ENCODE data around the gene CD3E. TPM values are rescaled to one million over a fixed set of nuclear protein-coding genes. Genes with fewer than 3 reads are reported as not detected.

Gene CD3E
- total and polyA plus RNA-seq, 7 donors: 0.28 to 42.3 (median 0.92) TPM; not detected in 2

GRCh38 chr11:118277312-118277711 lies 27.2 kb upstream of the CD3E start:
- Histone ChIP-seq H3K9me3 (no peaks in the 10 kb centered on the region), H3K4me3 (no peak overlapping the region), H3K27me3 (peaks cover 0 to 23% (median 7%) of the 10 kb centered on the region in 3 donors), H3K36me3 (no peaks in the 10 kb centered on the region), H3K27ac (peak overlapping the region in 1 of 4 donors; percentile 38), H3K4me1 (no peaks in the 10 kb centered on the region)
- intact Hi-C loops (cut with DNase I): no loop called here
- TF ChIP-seq EP300 (IDR thresholded peaks at IDR 0.05) (no peak), POLR2AphosphoS5 (IDR thresholded peaks at IDR 0.05) (no peak), CTCF (IDR thresholded peaks at IDR 0.05) (no peak), POLR2A (IDR thresholded peaks at IDR 0.05) (no peak)
- DNase-seq: no peak
- WGBS, 2 donors: 95 to 97% methylated on average over 1 of the region's 1 CpG

GRCh38 chr11:118281284-118281683 lies 23.2 kb upstream of the CD3E start:
- Histone ChIP-seq H3K4me1 (no peaks in the 10 kb centered on the region), H3K36me3 (no peaks in the 10 kb centered on the region), H3K27me3 (peaks cover 0 to 5% (median 0%) of the 10 kb centered on the region in 3 donors), H3K9me3 (no peaks in the 10 kb centered on the region), H3K27ac (no peak overlapping the region), H3K4me3 (no peak overlapping the region)
- no peak for TF ChIP-seq CTCF (IDR thresholded peaks at IDR 0.05)
- TF ChIP-seq EP300 (IDR thresholded peaks at IDR 0.05): no peak
- no peak for TF ChIP-seq POLR2AphosphoS5 (IDR thresholded peaks at IDR 0.05)
- intact Hi-C loops (cut with DNase I): no loop called here
- WGBS, 2 donors: 53 to 61% methylated on average over 1 of the region's 1 CpG
- DNase-seq: no peak

- no peak for DNase-seq
- H3K27me3 ChIP-seq: peaks cover 0 to 5% (median 0%) of the 10 kb centered on the region in 3 donors
- TF ChIP-seq POLR2AphosphoS5 (IDR thresholded peaks at IDR 0.05) (no peak), POLR2A (IDR thresholded peaks at IDR 0.05) (no peak), CTCF (IDR thresholded peaks at IDR 0.05) (no peak), EP300 (IDR thresholded peaks at IDR 0.05) (no peak)
- intact Hi-C loops (cut with DNase I): no loop called here
- no peaks in the 10 kb centered on the region for H3K9me3 ChIP-seq
- no peak overlapping the region for H3K27ac ChIP-seq
- no peak overlapping the region for H3K4me3 ChIP-seq
- WGBS, 2 donors: 65 to 89% methylated on average over 6 of the region's 6 CpGs
- no peaks in the 10 kb centered on the region for H3K4me1 ChIP-seq
- no peaks in the 10 kb centered on the region for H3K36me3 ChIP-seq
Measured at GRCh38 chr11:118282606-118283005, 21.9 kb upstream of the CD3E start.

- DNase-seq: no peak
- TF ChIP-seq EP300 (IDR thresholded peaks at IDR 0.05) (no peak), POLR2AphosphoS5 (IDR thresholded peaks at IDR 0.05) (no peak)
- Histone ChIP-seq H3K27ac (no peak overlapping the region), H3K36me3 (no peaks in the 10 kb centered on the region), H3K27me3 (peaks cover 0 to 5% (median 0%) of the 10 kb centered on the region in 3 donors), H3K4me1 (no peaks in the 10 kb centered on the region), H3K4me3 (no peak overlapping the region), H3K9me3 (no peaks in the 10 kb centered on the region)
- intact Hi-C loops (cut with DNase I): no loop called here
- WGBS, 2 donors: 20 to 58% methylated on average over 5 of the region's 5 CpGs
Measured at GRCh38 chr11:118283037-118283636, 21.4 kb upstream of the CD3E start.

GRCh38 chr11:118283756-118284350 lies 20.7 kb upstream of the CD3E start:
- Histone ChIP-seq H3K4me1 (no peaks in the 10 kb centered on the region), H3K9me3 (no peaks in the 10 kb centered on the region), H3K4me3 (no peak overlapping the region), H3K27me3 (peaks cover 0 to 4% (median 0%) of the 10 kb centered on the region in 3 donors), H3K27ac (no peak overlapping the region), H3K36me3 (no peaks in the 10 kb centered on the region)
- intact Hi-C loops (cut with DNase I): no loop called here
- no peak for DNase-seq
- 20 to 42% methylated on average over 4 of the region's 4 CpGs for WGBS, 2 donors
- TF ChIP-seq POLR2A (IDR thresholded peaks at IDR 0.05) (no peak), CTCF (IDR thresholded peaks at IDR 0.05) (no peak), POLR2AphosphoS5 (IDR thresholded peaks at IDR 0.05) (no peak), EP300 (IDR thresholded peaks at IDR 0.05) (no peak)
